GM13976 (cell line): ENCODE data around the gene VSIG2.

Experiments
- DNase-seq: peaks from one replicate; pipeline ENCODE4 v3.0.0; 2012; ENCODE audit warnings: low spot score
- CTCF ChIP-seq: IDR thresholded peaks from 2 replicates; pipeline ENCODE4 v1.5.1; 2012; ENCODE audit warnings: borderline replicate concordance, mild to moderate bottlenecking; ENCODE audit not compliant: insufficient read depth; ENCODE audit errors: extremely low read depth, missing control alignments, control extremely low read depth
- in situ Hi-C: fragments of 300-500 bp; cut with MboI; formaldehyde crosslinking; loops from one replicate; pipeline ENCODE4 v1.12.0; 2022; ENCODE audit warnings: low sequenced_read_pairs, mixed read lengths, inconsistent platforms; ENCODE audit not compliant: unreplicated experiment

The VSIG2 gene

GRCh38 chr11:124727474-124727873 is 24.6 kb downstream of the VSIG2 start:
- DNase-seq = no peak
- no peak for TF ChIP-seq CTCF
- in situ Hi-C loops = no loop called here

- no peak for TF ChIP-seq CTCF
- no peak for DNase-seq
- in situ Hi-C loops = no loop called here
Measured at GRCh38 chr11:124725719-124726105, 26.3 kb downstream of the VSIG2 start.

GRCh38 chr11:124724979-124725718 is 26.9 kb downstream of the VSIG2 start:
- peak; percentile 53 for DNase-seq
- TF ChIP-seq CTCF = no peak
- in situ Hi-C loops = no loop called here

- in situ Hi-C loops = no loop called here
- no peak for DNase-seq
- TF ChIP-seq CTCF = no peak
Measured at GRCh38 chr11:124722176-124722575, 29.9 kb downstream of the VSIG2 start.

GRCh38 chr11:124719534-124719933 is 32.5 kb downstream of the VSIG2 start:
- DNase-seq = no peak
- TF ChIP-seq CTCF = no peak
- in situ Hi-C loops = no loop called here

GRCh38 chr11:124718801-124719200 is 33.3 kb downstream of the VSIG2 start:
- in situ Hi-C loops = no loop called here
- no peak for TF ChIP-seq CTCF
- DNase-seq = no peak
